HG02759 (cell line): ENCODE results near the gene SCAPER.

Experiments
- ATAC-seq: cut with Tn5 transposase; IDR thresholded peaks from one replicate; pipeline ENCODE4 v1.9.1; 2021; ENCODE audit warnings: mild to moderate bottlenecking, moderate library complexity; ENCODE audit not compliant: unreplicated experiment

Gene SCAPER

GRCh38 chr15:76377217-76377616 lies 527.9 kb downstream of the SCAPER start:
- ATAC-seq: no peak

GRCh38 chr15:76376816-76377215 lies 528.3 kb downstream of the SCAPER start:
- no peak for ATAC-seq

- no peak for ATAC-seq
Measured at GRCh38 chr15:76376029-76376428, 529.1 kb downstream of the SCAPER start.

- ATAC-seq: no peak
Measured at GRCh38 chr15:76368122-76368621, 537.0 kb downstream of the SCAPER start.

DNA sequence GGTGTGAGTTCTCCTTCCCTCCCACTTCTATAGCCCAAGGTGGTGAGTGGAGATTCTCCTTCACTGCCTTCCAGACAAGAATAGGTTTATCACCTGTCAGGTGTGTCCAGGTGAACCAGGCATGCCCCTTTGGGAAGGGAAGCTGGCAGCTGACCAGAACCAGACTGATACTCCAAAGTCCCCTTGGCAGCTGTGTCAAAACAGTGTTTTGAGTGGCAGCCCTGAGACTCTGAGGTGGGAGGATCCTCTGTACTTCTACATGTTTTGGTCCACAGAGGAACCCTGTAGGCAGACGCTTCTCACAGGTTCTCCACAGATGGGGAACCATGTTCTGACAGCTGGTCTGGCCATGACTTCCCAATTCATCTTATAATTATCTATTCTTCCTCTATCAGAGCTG lies 538.4 kb downstream of the SCAPER start:
- no peak for ATAC-seq

DNA sequence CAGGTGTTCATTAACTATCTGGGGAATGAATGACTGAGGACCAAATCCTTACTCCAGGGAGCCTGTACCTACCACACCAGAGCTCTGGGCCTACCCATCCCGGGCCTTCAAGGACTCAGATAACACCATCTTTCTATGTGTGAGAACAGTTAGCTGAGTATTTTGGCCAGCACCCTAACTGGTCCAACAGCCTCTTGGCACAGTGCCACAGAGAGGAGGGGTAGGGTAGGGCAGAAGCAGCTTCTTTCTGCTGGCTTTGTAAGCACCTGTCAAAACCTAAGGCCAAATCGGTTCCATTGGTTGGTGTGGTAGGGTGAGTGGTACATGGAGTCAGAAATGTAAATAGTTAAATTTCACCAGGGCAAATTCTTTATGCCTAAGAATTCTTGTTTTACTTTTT lies 541.9 kb downstream of the SCAPER start:
- ATAC-seq: no peak

DNA sequence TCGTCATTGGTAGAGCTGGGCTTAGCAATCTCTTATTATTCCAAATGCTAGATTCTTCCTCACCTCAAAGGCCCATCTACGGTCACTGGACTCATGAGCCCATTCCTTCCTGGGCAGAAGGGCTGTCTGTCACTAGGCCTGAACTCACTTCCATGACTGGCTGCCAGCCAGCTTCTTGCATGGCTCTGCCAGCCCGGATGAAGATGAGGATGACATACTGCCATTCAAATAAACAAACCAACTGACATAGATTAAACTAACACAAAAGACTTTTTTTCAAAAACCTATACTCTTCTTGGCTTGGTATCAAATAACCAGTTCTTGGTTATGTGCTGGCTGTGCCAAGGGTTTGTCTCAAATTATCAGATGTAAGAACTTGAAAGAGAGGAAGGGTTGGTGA lies 544.7 kb downstream of the SCAPER start:
- ATAC-seq: no peak

DNA sequence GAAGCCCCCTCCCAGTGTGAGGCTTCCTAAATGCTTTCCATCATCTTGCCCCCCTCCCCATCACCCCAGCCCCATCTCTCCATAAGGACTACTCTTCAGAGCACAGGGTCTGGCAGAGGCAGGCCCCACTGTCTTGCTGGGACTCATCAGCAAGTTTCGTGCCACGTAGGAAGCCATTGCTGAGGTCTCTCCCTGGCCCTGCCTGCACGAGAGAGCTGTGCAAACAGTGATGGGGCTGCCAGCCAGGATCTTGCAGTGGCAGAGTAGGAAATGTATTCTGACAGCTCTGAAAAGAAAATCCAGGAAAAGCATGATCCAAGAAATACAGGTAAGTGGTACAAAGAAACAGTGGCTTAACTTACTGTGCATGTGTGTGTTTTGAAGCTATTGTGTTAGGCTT lies 546.0 kb downstream of the SCAPER start:
- no peak for ATAC-seq

DNA sequence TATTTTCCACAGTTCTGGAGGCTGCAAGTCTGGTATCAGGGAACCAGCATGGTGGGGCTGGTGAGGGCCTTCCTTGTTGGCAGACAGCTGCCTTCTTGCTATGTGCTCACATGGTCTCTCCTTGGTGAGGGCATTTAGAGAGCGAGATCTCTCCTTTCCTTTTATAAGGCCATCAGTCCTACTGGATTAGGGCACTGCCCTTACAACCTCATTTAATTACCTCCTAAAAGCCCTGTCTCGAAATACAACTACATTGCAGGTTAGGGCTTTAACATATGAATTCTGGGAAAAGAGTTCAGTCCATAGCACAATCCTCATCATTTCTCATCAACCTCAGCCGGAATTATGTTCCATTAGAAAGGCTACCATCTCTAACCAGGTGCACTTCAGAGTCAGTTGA lies 546.7 kb downstream of the SCAPER start:
- ATAC-seq: no peak

- ATAC-seq: no peak
Measured at GRCh38 chr15:76354823-76355440, 550.2 kb downstream of the SCAPER start.

DNA sequence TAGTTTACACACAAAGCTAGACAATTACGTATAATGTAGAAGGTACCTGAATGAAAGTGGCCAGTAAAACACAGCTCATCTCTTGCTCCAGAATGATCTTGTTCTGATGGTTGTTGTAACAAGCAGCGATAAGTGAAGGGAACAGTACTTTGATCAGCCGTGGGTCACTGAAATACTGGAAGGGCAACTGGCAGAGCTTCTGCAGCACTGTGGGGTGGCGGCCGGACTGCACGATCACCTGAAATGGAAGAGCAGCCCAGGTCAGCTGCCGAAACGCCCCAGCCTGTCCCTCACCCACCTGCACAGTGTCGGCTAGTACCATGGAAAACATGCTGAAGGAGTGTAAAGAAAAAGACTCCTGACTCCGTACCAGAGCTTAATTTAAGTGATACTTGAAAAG lies 551.2 kb downstream of the SCAPER start:
- ATAC-seq: no peak

DNA sequence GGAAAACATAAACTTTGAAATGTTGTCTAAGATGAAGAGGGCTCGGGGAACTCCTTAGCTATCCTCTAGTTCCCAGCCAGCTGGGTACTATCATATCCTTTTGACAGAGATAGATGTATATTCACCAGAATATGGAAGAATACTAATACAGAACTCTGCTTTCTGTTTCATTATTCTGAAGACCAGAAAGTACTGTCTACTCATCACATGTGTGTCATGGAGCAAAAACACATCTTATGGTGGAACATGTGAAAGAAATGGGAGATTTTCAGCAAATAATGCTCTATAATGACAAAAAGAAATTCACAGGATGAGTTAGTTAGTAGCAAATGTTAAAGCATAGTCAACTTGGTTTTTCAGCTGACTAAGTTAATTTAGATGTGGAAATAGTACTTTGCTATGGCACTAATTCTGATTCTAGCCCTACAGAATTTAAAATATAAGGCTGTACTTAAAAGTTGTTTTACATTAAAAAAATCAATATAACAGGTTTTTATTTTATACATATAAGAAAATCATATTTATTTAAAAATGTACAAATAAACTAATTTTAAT lies 552.0 kb downstream of the SCAPER start:
- no peak for ATAC-seq

- ATAC-seq: no peak
Measured at GRCh38 chr15:76349301-76350070, 555.7 kb downstream of the SCAPER start.

GRCh38 chr15:76347482-76348055 lies 557.6 kb downstream of the SCAPER start:
- ATAC-seq: no peak

DNA sequence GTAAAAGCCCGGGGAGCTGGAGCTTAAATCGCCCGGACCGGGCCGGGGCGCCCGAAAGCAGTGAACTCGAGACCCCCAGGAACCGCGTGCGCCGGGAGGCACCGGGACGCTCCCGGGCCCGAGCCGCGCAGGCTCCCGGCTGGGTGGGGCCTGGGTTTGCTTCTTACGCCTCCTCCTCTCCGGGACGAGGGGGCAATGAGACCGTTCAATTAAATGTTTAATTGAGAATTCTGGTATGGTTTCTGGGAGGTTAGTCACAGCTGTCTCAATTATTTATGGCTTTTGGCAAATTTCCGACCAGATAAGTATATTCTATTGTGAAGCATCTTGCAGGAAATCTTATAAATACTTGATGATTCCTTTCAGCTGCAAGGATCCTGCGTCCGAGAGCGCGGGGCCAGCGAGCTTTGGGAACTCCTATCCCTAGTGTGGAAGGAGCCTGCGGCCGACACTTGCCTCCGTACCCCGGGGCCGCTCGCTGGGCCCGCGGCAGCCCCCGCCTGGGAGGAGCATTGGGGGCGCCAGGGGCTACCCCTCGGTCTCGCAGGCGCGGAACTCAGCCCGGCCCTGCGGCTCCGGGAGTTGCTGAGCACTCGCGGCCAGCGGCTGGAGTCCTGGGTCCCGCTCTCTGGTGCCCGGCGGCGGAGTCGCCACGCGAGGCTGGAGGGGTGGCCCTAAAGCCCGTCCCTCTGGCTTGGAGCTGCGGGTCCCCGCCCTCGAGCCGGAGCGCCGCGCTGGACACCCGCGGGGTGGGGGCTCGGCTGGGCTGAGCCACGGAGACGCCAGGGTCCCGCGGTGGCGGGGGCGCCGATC lies 558.3 kb downstream of the SCAPER start:
- ATAC-seq: peak; percentile 28

DNA sequence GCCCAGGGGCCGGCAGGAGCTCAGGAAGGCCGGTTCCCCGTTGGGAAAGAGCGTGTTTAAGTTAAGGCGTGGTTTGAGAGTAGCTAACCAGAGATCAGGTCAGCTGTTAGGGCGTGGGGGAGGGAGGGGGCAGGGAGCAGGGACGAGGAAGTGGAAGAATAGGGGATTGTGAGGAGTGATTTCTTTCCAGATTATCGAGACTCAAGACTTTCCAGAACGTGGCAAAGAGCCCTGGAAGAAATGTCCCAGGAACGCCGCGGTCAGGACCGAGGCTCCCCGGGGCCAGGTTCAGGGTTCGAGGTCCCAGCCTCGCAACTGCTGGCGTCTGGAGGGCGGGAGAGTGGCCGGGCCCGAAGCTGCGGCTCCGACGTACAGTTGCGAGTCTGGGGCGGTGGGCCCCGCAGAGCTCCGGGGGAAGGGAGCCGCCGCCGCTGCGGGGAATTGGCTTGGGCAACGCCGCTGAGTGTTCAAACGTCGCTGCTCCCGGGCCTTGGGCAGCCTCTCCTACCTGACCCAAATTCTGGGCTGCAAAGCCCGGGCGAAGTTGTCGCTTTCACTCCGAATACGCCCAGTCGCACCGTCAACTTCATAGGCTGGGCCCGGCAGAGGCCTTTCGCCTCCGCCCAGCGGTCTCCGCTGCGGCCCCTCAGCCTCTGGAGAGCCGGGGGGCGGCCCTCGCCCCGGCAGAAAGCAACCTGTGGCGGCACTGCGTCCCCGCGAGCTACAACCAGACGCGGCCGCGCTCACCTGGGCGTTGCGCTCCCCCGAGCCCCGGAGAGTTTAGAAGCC lies 559.1 kb downstream of the SCAPER start:
- peak; percentile 50 for ATAC-seq

DNA sequence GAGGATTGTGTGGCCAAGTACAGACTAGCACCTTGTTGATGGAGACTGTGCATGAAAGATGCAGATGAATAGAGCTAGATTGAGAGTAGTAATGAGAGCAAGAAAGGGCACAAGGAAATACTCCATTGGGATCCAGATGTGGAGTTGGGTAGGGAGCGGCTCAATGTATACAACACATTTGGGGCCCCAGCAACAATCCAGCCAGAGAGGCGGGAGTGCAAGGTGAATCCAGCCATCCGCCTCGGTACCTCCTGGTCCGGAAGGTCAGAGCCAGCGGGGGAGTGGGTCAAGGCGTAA lies 559.6 kb downstream of the SCAPER start:
- no peak for ATAC-seq

DNA sequence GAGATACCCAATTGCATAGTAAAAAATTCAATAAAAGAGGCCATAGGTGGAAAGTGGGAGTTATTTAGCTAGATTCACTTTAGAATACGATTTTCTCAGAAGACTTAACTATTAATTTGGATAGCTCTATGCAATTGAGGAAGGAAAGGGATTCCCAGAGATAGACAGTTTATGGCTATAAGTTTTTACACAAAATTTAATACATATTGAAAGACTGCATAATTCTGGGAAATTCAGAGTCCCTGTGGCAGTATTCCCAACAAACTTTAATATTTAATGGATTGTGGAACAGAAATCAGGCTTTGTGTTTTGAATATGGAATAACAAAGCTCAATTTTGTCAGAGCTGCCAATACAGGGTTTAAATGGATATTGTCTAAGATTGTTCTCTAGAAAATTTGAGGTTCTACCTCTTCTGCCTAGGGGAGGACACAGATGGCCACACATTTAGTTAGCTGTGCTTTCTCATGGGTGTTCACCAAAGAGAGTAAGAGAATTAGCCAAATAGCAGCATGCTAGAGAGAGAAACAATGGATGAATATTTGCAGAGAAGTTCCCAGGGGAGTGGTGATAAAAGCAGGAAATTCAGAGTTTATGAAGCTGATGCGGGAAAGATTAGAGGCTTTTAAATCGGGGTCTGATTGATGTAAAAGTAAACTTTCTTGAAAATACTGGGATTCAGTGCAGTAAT lies 560.1 kb downstream of the SCAPER start:
- ATAC-seq: no peak

GRCh38 chr15:76343313-76343996 lies 561.7 kb downstream of the SCAPER start:
- ATAC-seq: no peak
